ENCODE results near the gene THEMIS.

DNA sequence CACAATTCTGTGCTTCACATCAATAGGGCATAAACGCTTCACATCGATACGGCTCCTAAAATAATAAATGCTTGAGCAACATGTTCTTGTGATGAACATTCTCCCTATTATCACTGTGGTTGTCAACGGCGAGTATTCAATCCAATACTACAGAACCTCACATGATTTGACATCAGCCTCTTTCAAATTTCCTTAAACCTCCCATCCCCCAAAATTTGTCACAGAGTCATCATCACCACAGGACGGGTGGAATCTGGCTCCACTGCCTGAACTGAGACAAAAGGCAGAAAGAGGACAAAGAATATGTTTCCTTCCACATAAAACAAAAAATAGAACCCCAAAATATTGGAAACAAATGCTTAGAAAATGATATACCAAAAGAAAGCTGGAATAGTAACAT, 7.3 kb downstream of the THEMIS start:
- TF ChIP-seq, protein P1, sequence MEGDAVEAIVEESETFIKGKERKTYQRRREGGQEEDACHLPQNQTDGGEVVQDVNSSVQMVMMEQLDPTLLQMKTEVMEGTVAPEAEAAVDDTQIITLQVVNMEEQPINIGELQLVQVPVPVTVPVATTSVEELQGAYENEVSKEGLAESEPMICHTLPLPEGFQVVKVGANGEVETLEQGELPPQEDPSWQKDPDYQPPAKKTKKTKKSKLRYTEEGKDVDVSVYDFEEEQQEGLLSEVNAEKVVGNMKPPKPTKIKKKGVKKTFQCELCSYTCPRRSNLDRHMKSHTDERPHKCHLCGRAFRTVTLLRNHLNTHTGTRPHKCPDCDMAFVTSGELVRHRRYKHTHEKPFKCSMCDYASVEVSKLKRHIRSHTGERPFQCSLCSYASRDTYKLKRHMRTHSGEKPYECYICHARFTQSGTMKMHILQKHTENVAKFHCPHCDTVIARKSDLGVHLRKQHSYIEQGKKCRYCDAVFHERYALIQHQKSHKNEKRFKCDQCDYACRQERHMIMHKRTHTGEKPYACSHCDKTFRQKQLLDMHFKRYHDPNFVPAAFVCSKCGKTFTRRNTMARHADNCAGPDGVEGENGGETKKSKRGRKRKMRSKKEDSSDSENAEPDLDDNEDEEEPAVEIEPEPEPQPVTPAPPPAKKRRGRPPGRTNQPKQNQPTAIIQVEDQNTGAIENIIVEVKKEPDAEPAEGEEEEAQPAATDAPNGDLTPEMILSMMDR (IDR thresholded peaks at IDR 0.05), result no peak
- no peak for TF ChIP-seq POLR2A (IDR thresholded peaks at IDR 0.05)

Data from esophagus squamous epithelium (tissue), 4 donors.